Testis (tissue), 2 donors: ENCODE data around the gene RAD51C.

Experiments used
- CTCF ChIP-seq, 3 experiments: fragments of 450-650 bp in 2 of 3; fragments of 200-600 bp in 1 of 3; sonication (generic) in 1 of 3; IDR thresholded peaks; one replicate each; pipeline ENCODE4 v1.5.1; 2016 to 2019; ENCODE audit warnings: antibody characterized with exemption in 3 of 3, mild to moderate bottlenecking in 2 of 3, moderate library complexity in 1 of 3
- POLR2A ChIP-seq: fragments of 450-650 bp; IDR thresholded peaks from one replicate; pipeline ENCODE4 v1.6.1; 2017; ENCODE audit warnings: antibody characterized with exemption, mild to moderate bottlenecking, moderate library complexity

- TF ChIP-seq POLR2A (no peak), CTCF (IDR thresholded peaks at IDR 0.05) (no peak)
Measured at GRCh38 chr17:58668598-58668935, 23.8 kb upstream of the RAD51C start.
